Astrocyte (in vitro differentiated cells and primary cell): ENCODE measurements around the gene SPINK6. TPM values are rescaled to one million over a fixed set of nuclear protein-coding genes. Genes with fewer than 3 reads are reported as not detected.

ENCODE experiments used
- DNase-seq: peaks from one replicate; pipeline ENCODE4 v3.0.0-alpha.2; 2010; ENCODE audit warnings: low read depth
- FAIRE-seq: peaks from 2 replicates; lab custom pipeline; 2011; peaks lifted over from hg19 to GRCh38; lab: Jason Lieb, UNC
- H2AFZ ChIP-seq: 2 replicates; pipeline ENCODE4 v1.6.0; 2012; ENCODE audit warnings: low read depth, low read length, inconsistent platforms
- H3K27ac ChIP-seq: 2 replicates; pipeline ENCODE4 v1.5.1; 2011; ENCODE audit warnings: low read depth, low read length, inconsistent platforms
- H3K27me3 ChIP-seq: 2 replicates; pipeline ENCODE4 v1.6.0; 2011; ENCODE audit warnings: low read length, inconsistent platforms; ENCODE audit not compliant: insufficient read depth
- H3K36me3 ChIP-seq: 2 replicates; pipeline ENCODE4 v1.5.1; 2011; ENCODE audit warnings: low read length, inconsistent platforms; ENCODE audit not compliant: insufficient read depth
- H3K4me1 ChIP-seq: 2 replicates; pipeline ENCODE4 v1.5.1; 2011; ENCODE audit warnings: low read length, inconsistent platforms; ENCODE audit not compliant: insufficient read depth
- H3K4me2 ChIP-seq: 2 replicates; pipeline ENCODE4 v1.6.0; 2012; ENCODE audit warnings: low read length, inconsistent platforms
- H3K4me3 ChIP-seq: 2 replicates; pipeline ENCODE4 v1.5.1; 2011; ENCODE audit warnings: low read depth, mild to moderate bottlenecking, low read length, inconsistent platforms; ENCODE audit not compliant: insufficient read depth
- H3K79me2 ChIP-seq: 2 replicates; pipeline ENCODE4 v1.6.0; 2012; ENCODE audit warnings: mild to moderate bottlenecking, low read length, inconsistent platforms; ENCODE audit not compliant: insufficient read depth
- H3K9ac ChIP-seq: 2 replicates; pipeline ENCODE4 v1.6.0; 2012; ENCODE audit warnings: mild to moderate bottlenecking, low read length, inconsistent platforms
- H3K9me3 ChIP-seq: 2 replicates; pipeline ENCODE4 v1.5.1; 2012; ENCODE audit warnings: low read depth, mild to moderate bottlenecking, low read length, inconsistent platforms; ENCODE audit not compliant: insufficient read depth
- H4K20me1 ChIP-seq: 2 replicates; pipeline ENCODE4 v1.6.0; 2012; ENCODE audit warnings: low read length, inconsistent platforms; ENCODE audit not compliant: insufficient read depth
- H3K27ac Mint-ChIP-seq: one replicate; pipeline ENCODE4 v1.8.0; 2021; ENCODE audit warnings: mild to moderate bottlenecking, mixed read lengths; ENCODE audit not compliant: unreplicated experiment
- H3K27me3 Mint-ChIP-seq: one replicate; pipeline ENCODE4 v1.8.0; 2021; ENCODE audit warnings: low read depth, mixed read lengths; ENCODE audit not compliant: unreplicated experiment
- H3K36me3 Mint-ChIP-seq: one replicate; pipeline ENCODE4 v1.8.0; 2021; ENCODE audit warnings: low read depth, mixed read lengths; ENCODE audit not compliant: unreplicated experiment
- H3K4me1 Mint-ChIP-seq: one replicate; pipeline ENCODE4 v1.8.0; 2021; ENCODE audit warnings: low read depth, mixed read lengths; ENCODE audit not compliant: unreplicated experiment
- H3K4me3 Mint-ChIP-seq: one replicate; pipeline ENCODE4 v1.8.0; 2021; ENCODE audit warnings: mild to moderate bottlenecking, moderate library complexity, mixed read lengths; ENCODE audit not compliant: unreplicated experiment
- H3K9me3 Mint-ChIP-seq: one replicate; pipeline ENCODE4 v1.8.0; 2021; ENCODE audit warnings: mild to moderate bottlenecking, mixed read lengths; ENCODE audit not compliant: unreplicated experiment
- CTCF ChIP-seq: IDR thresholded peaks from 2 replicates; pipeline ENCODE4 v1.5.1; 2011; ENCODE audit warnings: low read depth, mild to moderate bottlenecking, inconsistent platforms, low read length, moderate library complexity; ENCODE audit not compliant: insufficient read depth
- EZH2 ChIP-seq: IDR thresholded peaks from 2 replicates; pipeline ENCODE4 v1.6.1; 2012; ENCODE audit warnings: mild to moderate bottlenecking, low read length, inconsistent platforms; ENCODE audit not compliant: insufficient read depth
- total RNA-seq: library from RNA; stranded (reverse); gene quantifications from 2 replicates; pipeline ENCODE4 v1.2.1, GENCODE V29; 2021

SPINK6 gene
- total RNA-seq, 1 donor from 2014 or later = not detected

- Histone ChIP-seq H3K27ac (no peak overlapping the region), H3K4me2 (no peak overlapping the region), H3K9me3 (no peaks in the 10 kb centered on the region), H2AFZ (no peak overlapping the region), H3K4me1 (no peaks in the 10 kb centered on the region), H3K4me3 (no peak overlapping the region), H3K79me2 (no peaks in the 10 kb centered on the region), H3K9ac (no peak overlapping the region), H3K36me3 (no peaks in the 10 kb centered on the region), H3K27me3 (no peaks in the 10 kb centered on the region), H4K20me1 (no peaks in the 10 kb centered on the region)
- Mint-ChIP-seq H3K4me3 (no peak overlapping the region), H3K4me1 (no peaks in the 10 kb centered on the region), H3K27ac (no peak overlapping the region), H3K27me3 (peaks cover 2% of the 10 kb centered on the region), H3K9me3 (no peaks in the 10 kb centered on the region), H3K36me3 (no peaks in the 10 kb centered on the region)
- TF ChIP-seq EZH2 (no peak), CTCF (no peak)
- no peak for FAIRE-seq
- DNase-seq = no peak
Observed at GRCh38 chr5:148230240-148230639, 27.4 kb downstream of the SPINK6 start.

- TF ChIP-seq EZH2 (no peak), CTCF (no peak)
- no peaks in the 10 kb centered on the region for H3K4me1 ChIP-seq
- no peaks in the 10 kb centered on the region for H3K4me1 Mint-ChIP-seq
- H3K4me3 ChIP-seq = no peak overlapping the region
- no peak overlapping the region for H3K9ac ChIP-seq
- DNase-seq (no peak), FAIRE-seq (no peak)
- no peak overlapping the region for H3K4me2 ChIP-seq
- no peaks in the 10 kb centered on the region for H3K9me3 Mint-ChIP-seq
- H2AFZ ChIP-seq = no peak overlapping the region
- H3K27ac ChIP-seq = no peak overlapping the region
- H3K36me3 Mint-ChIP-seq = no peaks in the 10 kb centered on the region
- no peak overlapping the region for H3K4me3 Mint-ChIP-seq
- no peaks in the 10 kb centered on the region for H3K36me3 ChIP-seq
- no peaks in the 10 kb centered on the region for H4K20me1 ChIP-seq
- no peaks in the 10 kb centered on the region for H3K27me3 ChIP-seq
- no peaks in the 10 kb centered on the region for H3K79me2 ChIP-seq
- H3K27ac Mint-ChIP-seq = no peak overlapping the region
- no peaks in the 10 kb centered on the region for H3K9me3 ChIP-seq
- peaks cover under 1% of the 10 kb centered on the region for H3K27me3 Mint-ChIP-seq
Observed at GRCh38 chr5:148237785-148238417, 35.1 kb downstream of the SPINK6 start.

- H3K27me3 Mint-ChIP-seq = peaks cover 3% of the 10 kb centered on the region
- Histone ChIP-seq H3K36me3 (no peaks in the 10 kb centered on the region), H3K4me3 (no peak within 1 kb of the TSS), H3K27ac (no peak within 1 kb of the TSS), H3K4me1 (no peaks in the 10 kb centered on the region), H3K9me3 (no peaks in the 10 kb centered on the region), H3K79me2 (no peaks in the 10 kb centered on the region), H3K27me3 (no peaks in the 10 kb centered on the region), H3K9ac (no peak within 1 kb of the TSS), H3K4me2 (no peak within 1 kb of the TSS), H4K20me1 (no peaks in the 10 kb centered on the region), H2AFZ (no peak within 1 kb of the TSS)
- H3K4me3 Mint-ChIP-seq = no peak within 1 kb of the TSS
- no peak within 1 kb of the TSS for H3K27ac Mint-ChIP-seq
- H3K36me3 Mint-ChIP-seq = no peaks in the 10 kb centered on the region
- no peaks in the 10 kb centered on the region for H3K9me3 Mint-ChIP-seq
- DNase-seq (no peak), FAIRE-seq (no peak)
- TF ChIP-seq EZH2 (no peak), CTCF (no peak)
- H3K4me1 Mint-ChIP-seq = no peaks in the 10 kb centered on the region
Observed at GRCh38 chr5:148238418-148238794, 35.6 kb downstream of the SPINK6 start, which contains the start of gene MARCOL. Gene MARCOL (plus strand): TSS chr5:148238525. CDS start chr5:148238598, 73 bp downstream.
